GM23248 (cell line): Measurements from ENCODE around the gene SMIM28. TPM values are rescaled to one million over a fixed set of nuclear protein-coding genes. Genes with fewer than 3 reads are reported as not detected.

Experiments
- DNase-seq: peaks from one replicate; pipeline ENCODE4 v3.0.0-alpha.2; 2015
- H2AFZ ChIP-seq: fragments of 200-600 bp; sonication (generic); 2 replicates; pipeline ENCODE4 v1.6.1; 2016; ENCODE audit warnings: antibody characterized with exemption
- H3F3A ChIP-seq: fragments of 200-600 bp; sonication (generic); 2 replicates; pipeline ENCODE4 v1.6.1; 2016; ENCODE audit warnings: mild to moderate bottlenecking, antibody characterized with exemption, mixed run types; ENCODE audit not compliant: insufficient read depth
- H3K27ac ChIP-seq: fragments of 200-600 bp; sonication (generic); 2 replicates; pipeline ENCODE4 v1.5.1; 2016; ENCODE audit warnings: mild to moderate bottlenecking
- H3K27me3 ChIP-seq: fragments of 200-600 bp; sonication (generic); replicated peaks from 2 replicates; pipeline ENCODE4 v1.6.1; 2016; ENCODE audit warnings: mild to moderate bottlenecking; ENCODE audit not compliant: insufficient read depth
- H3K36me3 ChIP-seq: fragments of 200-600 bp; sonication (generic); 2 replicates; pipeline ENCODE4 v1.6.1; 2016; ENCODE audit warnings: low read depth, mild to moderate bottlenecking
- H3K4me1 ChIP-seq: fragments of 200-600 bp; sonication (generic); 2 replicates; pipeline ENCODE4 v1.6.1; 2016; ENCODE audit warnings: mild to moderate bottlenecking; ENCODE audit not compliant: insufficient read depth
- H3K4me2 ChIP-seq: fragments of 200-600 bp; sonication (generic); one replicate; pipeline ENCODE4 v1.6.1; 2016; ENCODE audit warnings: mild to moderate bottlenecking; ENCODE audit not compliant: unreplicated experiment
- H3K4me3 ChIP-seq: fragments of 200-600 bp; sonication (generic); 2 replicates; pipeline ENCODE4 v1.5.1; 2016; ENCODE audit warnings: mild to moderate bottlenecking
- H3K79me2 ChIP-seq: fragments of 200-600 bp; sonication (generic); 2 replicates; pipeline ENCODE4 v1.6.1; 2016; ENCODE audit warnings: mild to moderate bottlenecking; ENCODE audit not compliant: insufficient read depth
- H3K9ac ChIP-seq: fragments of 200-600 bp; sonication (generic); 2 replicates; pipeline ENCODE4 v1.6.1; 2016; ENCODE audit warnings: mild to moderate bottlenecking
- H3K9me2 ChIP-seq: fragments of 200-600 bp; sonication (generic); 2 replicates; pipeline ENCODE4 v1.6.1; 2016; ENCODE audit warnings: mixed run types, mild to moderate bottlenecking, moderate library complexity; ENCODE audit not compliant: insufficient read depth
- H3K9me3 ChIP-seq: fragments of 200-600 bp; sonication (generic); one replicate; pipeline ENCODE4 v1.6.1; 2017; ENCODE audit warnings: low read depth
- H4K20me1 ChIP-seq: fragments of 200-600 bp; sonication (generic); 2 replicates; pipeline ENCODE4 v1.6.0; 2016; ENCODE audit not compliant: insufficient read depth
- EZH2 ChIP-seq: fragments of 200-600 bp; sonication (generic); IDR thresholded peaks from 2 replicates; pipeline ENCODE4 v1.6.1; 2018; ENCODE audit warnings: antibody characterized with exemption, mild to moderate bottlenecking; ENCODE audit not compliant: insufficient read depth, poor library complexity, severe bottlenecking
- EZH2phosphoT487 ChIP-seq: fragments of 200-600 bp; sonication (generic); IDR thresholded peaks from 2 replicates; pipeline ENCODE4 v1.6.1; 2018; ENCODE audit warnings: antibody characterized with exemption, moderate library complexity, mild to moderate bottlenecking, low read depth; ENCODE audit not compliant: insufficient read depth
- WGBS, 2 experiments: methylation state at CpG; one replicate each; pipeline ENCODE4 v1.1.6; 2015 to 2017; ENCODE audit warnings: low lambda C conversion rate in 2 of 2, low coverage in 1 of 2; ENCODE audit errors: missing lambda C conversion rate in 2 of 2; 5-methylcytosine and 5-hydroxymethylcytosine counted together
- in situ Hi-C: fragments of 300-500 bp; cut with MboI; formaldehyde crosslinking; loops from 2 replicates; pipeline ENCODE4 v1.15.0; 2020
- polyA plus RNA-seq: library from polyadenylated mRNA; unstranded; fragments of >200 nt; fragmentation: Nextera tagmentation; extraction: Ambion mirVana; gene quantifications from 2 replicates; pipeline ENCODE4 v1.2.1, GENCODE V29; 2016
- total RNA-seq: library from RNA; depleted of rRNA; stranded (reverse); fragments of >200 nt; shearing (Covaris generic); gene quantifications from 2 replicates; pipeline ENCODE4 v1.2.3, GENCODE V29; 2014

SMIM28 gene
- total and polyA plus RNA-seq, 2 experiments from 2014 or later = not detected

- Histone ChIP-seq H3K4me2 (no peak overlapping the region), H4K20me1 (no peaks in the 10 kb centered on the region), H3F3A (no peaks in the 10 kb centered on the region), H2AFZ (no peak overlapping the region), H3K27ac (no peak overlapping the region), H3K4me1 (no peaks in the 10 kb centered on the region), H3K4me3 (no peak overlapping the region), H3K36me3 (no peaks in the 10 kb centered on the region), H3K79me2 (no peaks in the 10 kb centered on the region), H3K9me2 (no peaks in the 10 kb centered on the region), H3K9ac (no peak overlapping the region), H3K9me3 (no peaks in the 10 kb centered on the region), H3K27me3 (no peaks in the 10 kb centered on the region)
- TF ChIP-seq EZH2 = no peak
- no peak for TF ChIP-seq EZH2phosphoT487
- no peak for DNase-seq
- in situ Hi-C loops = no loop called here
- 77 to 82% methylated on average over 7 to 8 of the region's 8 CpGs for WGBS, 2 experiments
These were observed 5.0 kb downstream of the SMIM28 start for GRCh38 chr6:138382498-138383265.

GRCh38 chr6:138383776-138384175 lies 6.1 kb downstream of the SMIM28 start:
- Histone ChIP-seq H3F3A (no peaks in the 10 kb centered on the region), H3K79me2 (no peaks in the 10 kb centered on the region), H3K36me3 (no peaks in the 10 kb centered on the region), H3K27ac (no peak overlapping the region), H3K4me3 (no peak overlapping the region), H3K4me1 (no peaks in the 10 kb centered on the region), H2AFZ (no peak overlapping the region), H3K9me3 (no peaks in the 10 kb centered on the region), H3K27me3 (no peaks in the 10 kb centered on the region), H4K20me1 (no peaks in the 10 kb centered on the region), H3K4me2 (no peak overlapping the region), H3K9me2 (no peaks in the 10 kb centered on the region), H3K9ac (no peak overlapping the region)
- WGBS, 2 experiments = 38% methylated on average over 3 of the region's 3 CpGs
- in situ Hi-C loops = no loop called here
- TF ChIP-seq EZH2phosphoT487 = no peak
- TF ChIP-seq EZH2 = no peak
- DNase-seq = no peak

- WGBS, 2 experiments = 94 to 95% methylated on average over 3 of the region's 3 CpGs
- H3K36me3 ChIP-seq = no peaks in the 10 kb centered on the region
- no peaks in the 10 kb centered on the region for H3K4me1 ChIP-seq
These were observed 9.2 kb downstream of the SMIM28 start for GRCh38 chr6:138386897-138387296.

GRCh38 chr6:138387577-138388368 lies 10.1 kb downstream of the SMIM28 start:
- no peaks in the 10 kb centered on the region for H3K36me3 ChIP-seq
- H3F3A ChIP-seq = no peaks in the 10 kb centered on the region
- H3K9me3 ChIP-seq = no peaks in the 10 kb centered on the region
- H2AFZ ChIP-seq = no peak overlapping the region
- no peak for TF ChIP-seq EZH2phosphoT487
- TF ChIP-seq EZH2 = no peak
- WGBS, 2 experiments = 84 to 85% methylated on average over 8 of the region's 8 CpGs
- no peak overlapping the region for H3K4me3 ChIP-seq
- in situ Hi-C loops = no loop called here
- H3K4me1 ChIP-seq = no peaks in the 10 kb centered on the region
- H3K79me2 ChIP-seq = no peaks in the 10 kb centered on the region
- no peak overlapping the region for H3K27ac ChIP-seq
- H3K9ac ChIP-seq = no peak overlapping the region
- H3K4me2 ChIP-seq = no peak overlapping the region
- no peak for DNase-seq
- no peaks in the 10 kb centered on the region for H3K9me2 ChIP-seq
- H4K20me1 ChIP-seq = no peaks in the 10 kb centered on the region
- no peaks in the 10 kb centered on the region for H3K27me3 ChIP-seq

More at GRCh38 chr6:138386897-138387296, 9.2 kb downstream of the SMIM28 start:
- H3K79me2 ChIP-seq = no peaks in the 10 kb centered on the region
- no peaks in the 10 kb centered on the region for H3F3A ChIP-seq
- H3K27me3 ChIP-seq = no peaks in the 10 kb centered on the region
- no peaks in the 10 kb centered on the region for H3K9me3 ChIP-seq
- no peak overlapping the region for H3K4me2 ChIP-seq
- no peaks in the 10 kb centered on the region for H3K9me2 ChIP-seq
- DNase-seq = no peak
- H4K20me1 ChIP-seq = no peaks in the 10 kb centered on the region
- H2AFZ ChIP-seq = no peak overlapping the region
- TF ChIP-seq EZH2 = no peak
- no peak for TF ChIP-seq EZH2phosphoT487
- no peak overlapping the region for H3K9ac ChIP-seq
- H3K27ac ChIP-seq = no peak overlapping the region
- in situ Hi-C loops = no loop called here
- H3K4me3 ChIP-seq = no peak overlapping the region
